WERI-Rb-1 (cell line): Measurements from ENCODE around the gene CACNG5.

Experiments
- DNase-seq: peaks from one replicate; pipeline ENCODE4 v3.0.0-alpha.2; 2020
- H3K27ac ChIP-seq: fragments of 250-450 bp; sonication (Bioruptor Pico); 2 replicates; pipeline ENCODE4 v1.5.1; 2020; ENCODE audit warnings: mild to moderate bottlenecking, moderate library complexity
- H3K27me3 ChIP-seq: fragments of 250-450 bp; sonication (Bioruptor Pico); 2 replicates; pipeline ENCODE4 v1.5.1; 2021; ENCODE audit warnings: mild to moderate bottlenecking, low read depth, moderate library complexity; ENCODE audit not compliant: insufficient read depth, severe bottlenecking
- H3K36me3 ChIP-seq: fragments of 250-450 bp; sonication (Bioruptor Pico); 2 replicates; pipeline ENCODE4 v1.5.1; 2020; ENCODE audit warnings: mild to moderate bottlenecking, moderate library complexity
- H3K4me3 ChIP-seq: 2 replicates; pipeline ENCODE4 v1.5.1; 2011; ENCODE audit warnings: low read depth, mild to moderate bottlenecking, control low read depth, low read length
- H3K9me3 ChIP-seq: fragments of 250-450 bp; sonication (Bioruptor Pico); 2 replicates; pipeline ENCODE4 v1.5.1; 2021; ENCODE audit warnings: mild to moderate bottlenecking, moderate library complexity; ENCODE audit not compliant: severe bottlenecking
- TF ChIP-seq, protein P1 (sequence below): IDR thresholded peaks from 2 replicates; pipeline ENCODE4 v1.5.1; 2011; ENCODE audit warnings: low read depth, mild to moderate bottlenecking, control low read depth, inconsistent platforms, low read length

CACNG5 gene

GRCh38 chr17:66831383-66832210 lies 3.3 kb upstream of the CACNG5 start:
- Histone ChIP-seq H3K27me3 (no peaks in the 10 kb centered on the region), H3K27ac (no peak overlapping the region), H3K9me3 (no peaks in the 10 kb centered on the region), H3K4me3 (no peak overlapping the region), H3K36me3 (no peaks in the 10 kb centered on the region)
- TF ChIP-seq, protein P1, sequence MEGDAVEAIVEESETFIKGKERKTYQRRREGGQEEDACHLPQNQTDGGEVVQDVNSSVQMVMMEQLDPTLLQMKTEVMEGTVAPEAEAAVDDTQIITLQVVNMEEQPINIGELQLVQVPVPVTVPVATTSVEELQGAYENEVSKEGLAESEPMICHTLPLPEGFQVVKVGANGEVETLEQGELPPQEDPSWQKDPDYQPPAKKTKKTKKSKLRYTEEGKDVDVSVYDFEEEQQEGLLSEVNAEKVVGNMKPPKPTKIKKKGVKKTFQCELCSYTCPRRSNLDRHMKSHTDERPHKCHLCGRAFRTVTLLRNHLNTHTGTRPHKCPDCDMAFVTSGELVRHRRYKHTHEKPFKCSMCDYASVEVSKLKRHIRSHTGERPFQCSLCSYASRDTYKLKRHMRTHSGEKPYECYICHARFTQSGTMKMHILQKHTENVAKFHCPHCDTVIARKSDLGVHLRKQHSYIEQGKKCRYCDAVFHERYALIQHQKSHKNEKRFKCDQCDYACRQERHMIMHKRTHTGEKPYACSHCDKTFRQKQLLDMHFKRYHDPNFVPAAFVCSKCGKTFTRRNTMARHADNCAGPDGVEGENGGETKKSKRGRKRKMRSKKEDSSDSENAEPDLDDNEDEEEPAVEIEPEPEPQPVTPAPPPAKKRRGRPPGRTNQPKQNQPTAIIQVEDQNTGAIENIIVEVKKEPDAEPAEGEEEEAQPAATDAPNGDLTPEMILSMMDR, result no peak
- no peak for DNase-seq

DNA sequence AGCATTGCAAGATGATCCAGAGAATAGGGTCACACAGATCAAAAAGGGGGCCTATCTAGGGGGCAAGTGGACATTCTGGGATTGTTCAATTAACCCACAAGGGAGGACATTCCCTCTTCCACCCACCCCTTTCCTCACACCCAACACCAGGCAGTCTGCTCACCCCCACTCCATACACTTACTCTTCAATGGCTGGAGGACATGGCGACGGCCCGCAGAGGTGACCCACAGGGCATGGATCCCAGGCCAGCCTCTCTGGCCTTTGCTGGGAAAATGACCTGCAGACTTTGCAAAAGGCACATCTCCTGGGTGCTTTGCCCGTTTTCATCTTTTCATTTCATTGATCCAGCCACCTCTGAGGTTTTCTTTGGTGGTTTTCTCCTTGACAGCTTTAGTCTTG lies 1.7 kb upstream of the CACNG5 start:
- TF ChIP-seq, protein P1, result no peak
- Histone ChIP-seq H3K36me3 (no peaks in the 10 kb centered on the region), H3K27ac (no peak overlapping the region), H3K9me3 (no peaks in the 10 kb centered on the region), H3K27me3 (no peaks in the 10 kb centered on the region), H3K4me3 (no peak overlapping the region)
- DNase-seq, result no peak

DNA sequence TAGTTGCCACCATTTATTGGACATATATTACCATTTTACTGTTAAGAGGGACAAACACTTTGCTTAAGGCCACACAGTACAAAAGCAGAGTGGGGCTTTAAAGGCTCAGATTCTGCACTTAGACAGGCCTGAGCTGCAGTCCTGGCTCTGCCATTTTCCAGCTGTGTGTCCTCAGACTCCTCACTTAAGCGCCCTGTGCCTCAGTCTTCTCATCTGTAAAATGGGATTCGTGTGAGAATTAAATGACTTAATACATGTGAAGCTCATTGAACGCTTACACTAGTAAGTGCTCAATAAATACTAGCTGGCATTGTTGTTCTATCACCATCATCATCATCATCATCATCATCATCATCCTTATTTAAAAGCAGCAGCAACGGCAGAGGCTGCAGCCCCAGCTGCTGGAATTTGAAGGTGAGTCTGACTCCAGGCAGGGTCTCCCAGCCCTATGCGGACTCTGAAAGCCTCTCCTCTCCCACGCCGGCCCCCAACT lies 445 bp upstream of the CACNG5 start:
- no peaks in the 10 kb centered on the region for H3K36me3 ChIP-seq
- H3K27me3 ChIP-seq, result no peaks in the 10 kb centered on the region
- H3K9me3 ChIP-seq, result no peaks in the 10 kb centered on the region
- TF ChIP-seq, protein P1, result no peak
- H3K27ac ChIP-seq, result 0 out of 2 replicates have a peak overlapping the region, but pooled peaks have one; percentile 38
- H3K4me3 ChIP-seq, result peak overlapping the region; percentile 75
- no peak for DNase-seq

DNA sequence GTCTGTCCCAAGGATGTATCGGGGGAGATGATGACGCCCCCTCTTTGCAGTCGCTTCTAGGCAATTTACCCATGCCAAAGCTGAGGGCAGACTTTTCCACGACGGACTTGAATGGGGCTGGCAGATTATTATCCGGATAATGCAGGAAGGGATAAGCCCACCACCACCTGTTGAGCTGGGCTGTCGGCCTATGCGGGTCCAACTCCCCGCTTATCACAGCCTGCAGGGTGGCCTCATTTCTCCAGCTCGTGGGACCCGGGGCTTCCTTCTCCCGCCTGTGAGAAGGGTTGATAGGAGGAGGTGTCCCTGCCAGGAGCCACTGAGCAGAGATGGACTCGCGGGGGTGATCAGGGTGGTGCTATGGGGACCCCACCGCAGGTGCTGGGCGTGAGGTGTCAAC lies 559 bp downstream of the CACNG5 start:
- TF ChIP-seq, protein P1, result no peak
- DNase-seq, result peak; percentile 89
- peak overlapping the region; percentile 75 for H3K4me3 ChIP-seq
- H3K36me3 ChIP-seq, result no peaks in the 10 kb centered on the region
- peak overlapping the region; percentile 86 for H3K27ac ChIP-seq
- H3K27me3 ChIP-seq, result no peaks in the 10 kb centered on the region
- H3K9me3 ChIP-seq, result no peaks in the 10 kb centered on the region

GRCh38 chr17:66836063-66837005 lies 1.4 kb downstream of the CACNG5 start:
- TF ChIP-seq, protein P1, result no peak
- peak overlapping the region; percentile 86 for H3K27ac ChIP-seq
- no peaks in the 10 kb centered on the region for H3K36me3 ChIP-seq
- peak; percentile 65 for DNase-seq
- H3K9me3 ChIP-seq, result no peaks in the 10 kb centered on the region
- peak overlapping the region; percentile 75 for H3K4me3 ChIP-seq
- H3K27me3 ChIP-seq, result no peaks in the 10 kb centered on the region
